ENCODE data around the gene KIF3B. TPM values are rescaled to one million over a fixed set of nuclear protein-coding genes. Genes with fewer than 3 reads are reported as not detected.
"Not testable (repeated sequence)": the region's sequence is repeated elsewhere in the genome, so short reads cannot be mapped to it uniquely, and the experiment has no call there.

KIF3B gene
- total and polyA plus RNA-seq, 2 donors, result 15.8 to 21.1 TPM

GRCh38 chr20:32363492-32363891 lies 86.0 kb downstream of the KIF3B start:
- Histone ChIP-seq H3K36me3 (ENCODE audit: insufficient read depth) (no peaks in the 10 kb centered on the region), H3K27ac (ENCODE audit: low read depth) (no peak overlapping the region), H3K4me3 (ENCODE audit: low read depth, low read length) (no peak overlapping the region), H3K4me1 (ENCODE audit: insufficient read depth) (peaks cover 1% of the 10 kb centered on the region)
- DNase-seq (ENCODE audit: extremely low spot score), result no peak
- 54% methylated on average over 2 of the region's 2 CpGs for WGBS

DNA sequence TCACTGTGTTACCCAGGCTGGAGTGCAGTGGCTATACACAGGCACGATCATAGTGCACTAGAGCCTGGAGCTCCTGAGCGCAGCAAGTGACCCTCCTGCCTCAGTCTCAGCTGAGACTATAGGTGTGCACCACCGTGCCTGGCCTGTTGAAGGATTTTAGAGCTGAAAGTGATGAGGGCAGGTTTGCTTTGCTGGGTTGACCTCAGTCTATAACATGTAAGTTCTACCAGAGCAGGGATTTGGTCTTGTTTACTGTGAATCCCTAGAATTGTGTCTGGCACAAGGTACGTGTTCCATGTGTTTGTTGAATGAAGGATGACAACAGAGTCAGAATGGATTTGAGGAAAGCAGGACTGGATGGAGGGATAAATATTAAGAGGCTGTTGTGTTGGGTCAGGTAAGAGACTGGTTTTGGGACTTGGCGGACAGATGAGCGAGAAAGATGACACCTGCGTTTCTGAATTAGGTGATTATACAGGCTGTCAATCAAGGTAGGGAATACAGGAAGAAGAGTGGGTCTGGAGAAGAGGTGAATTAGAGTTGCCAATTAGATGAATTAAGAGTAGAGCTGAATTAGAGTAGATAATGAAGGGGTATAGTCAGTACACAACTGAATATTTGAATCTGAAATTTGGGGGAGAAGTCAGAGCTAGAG lies 87.2 kb downstream of the KIF3B start:
- Histone ChIP-seq H3K4me3 (ENCODE audit: low read depth, low read length) (no peak overlapping the region), H3K4me1 (ENCODE audit: insufficient read depth) (peaks cover 1% of the 10 kb centered on the region), H3K36me3 (ENCODE audit: insufficient read depth) (no peaks in the 10 kb centered on the region), H3K27ac (ENCODE audit: low read depth) (no peak overlapping the region)
- 83% methylated on average over 7 of the region's 7 CpGs for WGBS
- no peak for DNase-seq (ENCODE audit: extremely low spot score)

DNA sequence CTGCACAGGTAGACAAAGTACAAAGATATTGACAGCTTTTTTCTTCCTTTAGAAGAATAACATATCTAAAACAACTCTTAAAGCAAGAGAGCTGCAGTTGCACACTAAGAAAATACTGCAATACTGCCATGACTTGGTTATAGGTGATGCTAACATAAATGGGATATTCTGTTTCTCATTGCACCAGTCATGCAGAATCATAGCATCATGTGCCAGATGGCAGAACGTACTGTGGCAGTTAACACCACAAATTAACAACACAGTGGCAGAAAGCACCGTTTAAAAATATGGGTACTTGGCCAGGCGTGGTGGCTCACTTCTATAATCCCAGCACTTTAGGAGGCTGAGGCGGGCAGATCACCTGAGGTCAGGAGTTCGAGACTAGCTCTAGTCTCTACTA lies 88.1 kb downstream of the KIF3B start:
- WGBS, result 67% methylated on average over 5 of the region's 5 CpGs
- peaks cover 1% of the 10 kb centered on the region for H3K4me1 ChIP-seq (ENCODE audit: insufficient read depth)

DNA sequence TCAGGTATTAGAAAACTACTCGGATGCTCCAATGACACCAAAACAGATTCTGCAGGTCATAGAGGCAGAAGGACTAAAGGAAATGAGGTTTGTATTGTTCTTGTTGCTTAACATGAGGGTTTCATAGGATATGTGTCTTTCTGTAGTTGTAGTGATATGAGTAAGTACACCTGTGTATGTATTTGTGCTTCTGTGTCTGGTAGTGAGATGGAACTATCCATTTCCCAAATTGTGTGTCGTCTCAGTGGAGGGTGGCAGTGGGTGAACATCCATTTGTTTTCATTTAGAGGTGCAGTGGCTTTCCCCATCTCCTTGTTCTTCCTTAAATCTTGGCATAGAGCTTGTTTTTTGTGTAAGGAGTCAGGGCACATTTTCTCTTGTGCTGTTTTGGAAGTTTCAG lies 88.9 kb downstream of the KIF3B start:
- WGBS, result 85% methylated on average over 2 of the region's 2 CpGs
- no peaks in the 10 kb centered on the region for H3K4me1 ChIP-seq (ENCODE audit: insufficient read depth)
- H3K36me3 ChIP-seq (ENCODE audit: insufficient read depth), result peaks cover 1% of the 10 kb centered on the region
- no peak overlapping the region for H3K4me3 ChIP-seq (ENCODE audit: low read depth, low read length)
- no peak overlapping the region for H3K27ac ChIP-seq (ENCODE audit: low read depth)
- no peak for DNase-seq (ENCODE audit: extremely low spot score)

More for the DNA sequence above, 88.1 kb downstream of the KIF3B start:
- no peak for DNase-seq (ENCODE audit: extremely low spot score)
- no peak overlapping the region for H3K27ac ChIP-seq (ENCODE audit: low read depth)
- no peaks in the 10 kb centered on the region for H3K36me3 ChIP-seq (ENCODE audit: insufficient read depth)
- H3K4me3 ChIP-seq (ENCODE audit: low read depth, low read length), result no peak overlapping the region

DNA sequence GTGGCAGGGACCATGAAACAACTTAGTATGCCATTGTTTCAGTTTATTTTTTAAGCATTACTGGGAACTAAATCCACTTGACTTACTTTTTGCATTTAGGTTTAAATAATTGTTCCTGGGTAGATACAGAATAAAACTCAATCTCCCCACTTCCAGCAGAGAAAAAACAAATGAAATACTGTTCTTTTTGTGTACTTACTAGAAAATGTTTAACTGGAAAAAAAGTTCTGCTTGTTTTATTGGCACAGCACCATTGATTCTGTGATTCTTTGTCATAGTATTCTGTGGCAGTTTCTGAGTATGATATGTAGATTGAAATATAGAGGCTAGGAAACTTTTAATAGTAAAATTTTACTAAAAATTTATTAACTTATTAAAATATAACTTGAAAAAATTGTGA lies 90.9 kb downstream of the KIF3B start:
- Histone ChIP-seq H3K36me3 (ENCODE audit: insufficient read depth) (peaks cover 1% of the 10 kb centered on the region), H3K4me1 (ENCODE audit: insufficient read depth) (no peaks in the 10 kb centered on the region), H3K27ac (ENCODE audit: low read depth) (no peak overlapping the region), H3K4me3 (ENCODE audit: low read depth, low read length) (no peak overlapping the region)
- no peak for DNase-seq (ENCODE audit: extremely low spot score)

DNA sequence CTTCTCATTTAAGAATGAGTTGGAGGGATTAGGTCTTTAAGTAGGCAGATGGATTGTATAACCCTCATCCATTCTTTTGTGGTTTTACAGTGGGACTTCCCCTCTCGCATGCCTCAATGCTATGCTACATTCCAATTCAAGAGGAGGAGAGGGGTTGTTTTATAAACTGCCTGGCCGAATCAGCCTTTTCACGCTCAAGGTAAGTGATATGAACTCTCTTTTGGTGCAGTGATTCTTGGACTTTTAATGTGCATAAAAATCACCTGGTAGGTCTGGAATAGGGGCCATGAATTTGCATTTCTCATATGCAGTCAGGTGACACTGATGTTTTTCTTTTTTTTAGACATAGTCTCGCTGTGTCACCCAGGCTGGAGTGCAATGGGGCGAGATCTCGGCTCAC lies 91.5 kb downstream of the KIF3B start:
- Histone ChIP-seq H3K4me1 (ENCODE audit: insufficient read depth) (no peaks in the 10 kb centered on the region), H3K4me3 (ENCODE audit: low read depth, low read length) (no peak overlapping the region)
- WGBS, result 70% methylated on average over 6 of the region's 6 CpGs

GRCh38 chr20:32370897-32371296 lies 93.4 kb downstream of the KIF3B start:
- Histone ChIP-seq H3K27ac (ENCODE audit: low read depth) (no peak overlapping the region), H3K36me3 (ENCODE audit: insufficient read depth) (peaks cover 6% of the 10 kb centered on the region), H3K4me1 (ENCODE audit: insufficient read depth) (no peaks in the 10 kb centered on the region), H3K4me3 (ENCODE audit: low read depth, low read length) (no peak overlapping the region)
- 100% methylated on average over 2 of the region's 2 CpGs for WGBS
- DNase-seq (ENCODE audit: extremely low spot score), result no peak

More for the DNA sequence above, 91.5 kb downstream of the KIF3B start:
- no peak for DNase-seq (ENCODE audit: extremely low spot score)
- peaks cover 1% of the 10 kb centered on the region for H3K36me3 ChIP-seq (ENCODE audit: insufficient read depth)
- no peak overlapping the region for H3K27ac ChIP-seq (ENCODE audit: low read depth)

DNA sequence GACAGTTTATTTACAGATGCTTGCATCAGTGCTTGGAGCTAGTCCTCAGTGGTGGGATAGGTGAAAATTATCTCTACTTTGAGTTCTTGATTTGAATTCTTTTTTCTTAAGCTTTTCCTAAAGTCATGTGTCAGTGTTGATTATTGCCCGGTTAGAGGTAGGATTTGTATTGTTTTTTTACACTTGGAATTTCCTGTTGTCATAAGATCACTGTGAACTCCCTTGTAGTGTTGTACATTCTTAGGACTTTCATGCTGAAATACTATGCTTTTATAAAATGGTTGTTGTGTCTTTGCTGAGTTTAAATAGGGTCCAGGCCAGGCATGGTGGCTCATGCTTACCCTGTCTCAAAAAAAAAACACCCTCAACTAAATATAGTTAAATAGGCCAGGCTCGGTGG lies 101.0 kb downstream of the KIF3B start:
- peaks cover 5% of the 10 kb centered on the region for H3K36me3 ChIP-seq (ENCODE audit: insufficient read depth)
- H3K4me3 ChIP-seq (ENCODE audit: low read depth, low read length), result no peak overlapping the region
- 77% methylated on average over 2 of the region's 2 CpGs for WGBS
- DNase-seq (ENCODE audit: extremely low spot score), result no peak
- no peak overlapping the region for H3K27ac ChIP-seq (ENCODE audit: low read depth)
- no peaks in the 10 kb centered on the region for H3K4me1 ChIP-seq (ENCODE audit: insufficient read depth)

- WGBS, result 91% methylated on average over 9 of the region's 9 CpGs
- H3K4me3 ChIP-seq (ENCODE audit: low read depth, low read length); H3K4me1 ChIP-seq (ENCODE audit: insufficient read depth); H3K27ac ChIP-seq (ENCODE audit: low read depth); H3K36me3 ChIP-seq (ENCODE audit: insufficient read depth); DNase-seq (ENCODE audit: extremely low spot score): not testable (repeated sequence)
Measured at GRCh38 chr20:32380037-32380436, 102.6 kb downstream of the KIF3B start.

DNA sequence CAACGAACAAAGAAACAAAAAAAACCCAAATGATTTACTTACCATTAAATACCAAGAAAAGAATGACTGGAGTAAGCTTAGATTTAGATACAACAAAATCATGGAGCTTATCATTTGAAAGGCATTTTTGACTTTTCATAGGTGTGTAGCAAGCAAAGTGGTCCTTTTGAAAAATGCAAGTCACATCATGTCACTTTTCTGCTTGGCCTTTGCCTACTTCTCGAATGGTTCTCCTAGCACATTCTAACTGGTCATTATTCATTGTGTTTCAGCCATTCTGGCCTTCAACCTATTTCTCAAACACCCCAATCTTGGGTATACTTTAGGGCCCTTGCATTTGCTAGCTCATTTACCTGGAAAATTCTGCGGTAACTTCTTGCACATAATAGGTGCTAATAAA lies 103.3 kb downstream of the KIF3B start:
- DNase-seq (ENCODE audit: extremely low spot score), result no peak
- Histone ChIP-seq H3K4me3 (ENCODE audit: low read depth, low read length) (no peak overlapping the region), H3K36me3 (ENCODE audit: insufficient read depth) (no peaks in the 10 kb centered on the region), H3K4me1 (ENCODE audit: insufficient read depth) (no peaks in the 10 kb centered on the region), H3K27ac (ENCODE audit: low read depth) (no peak overlapping the region)
- WGBS, result 92% methylated on average over 3 of the region's 3 CpGs

- Histone ChIP-seq H3K27ac (ENCODE audit: low read depth) (no peak overlapping the region), H3K4me1 (ENCODE audit: insufficient read depth) (no peaks in the 10 kb centered on the region), H3K36me3 (ENCODE audit: insufficient read depth) (no peaks in the 10 kb centered on the region), H3K4me3 (ENCODE audit: low read depth, low read length) (no peak overlapping the region)
- no peak for DNase-seq (ENCODE audit: extremely low spot score)
- WGBS, result 78% methylated on average over 11 of the region's 11 CpGs
Measured at GRCh38 chr20:32382102-32382950, 104.9 kb downstream of the KIF3B start.

GRCh38 chr20:32383441-32383840 lies 106.0 kb downstream of the KIF3B start:
- H3K27ac ChIP-seq (ENCODE audit: low read depth); H3K4me1 ChIP-seq (ENCODE audit: insufficient read depth); H3K4me3 ChIP-seq (ENCODE audit: low read depth, low read length); H3K36me3 ChIP-seq (ENCODE audit: insufficient read depth); DNase-seq (ENCODE audit: extremely low spot score): not testable (repeated sequence)
- WGBS, result 96% methylated on average over 9 of the region's 9 CpGs

All from urinary bladder (tissue), 4 donors.